HEK293 (cell line): ENCODE results near the gene DIDO1.

Experiments
- CTCF ChIA-PET: fragments of 350-600 bp; formaldehyde crosslinking; extraction: SDS; loops from one replicate; lab custom pipeline; 2021; ENCODE audit warnings: antibody characterized with exemption; lab: Yijun Ruan, JAX
- POLR2A ChIA-PET: fragments of 300-600 bp; formaldehyde crosslinking; extraction: SDS; loops from one replicate; lab custom pipeline; 2020; ENCODE audit warnings: antibody characterized with exemption, inconsistent platforms; lab: Yijun Ruan, JAX
- H3K27ac ChIP-seq: fragments of 200-500 bp; sonication (Bioruptor generic); 2 replicates; pipeline ENCODE4 v1.5.1; 2014; ENCODE audit warnings: low read depth, low read length, control low read depth, inconsistent platforms; ENCODE audit errors: extremely low read depth
- H3K36me3 ChIP-seq, 2 experiments: fragments of 200-500 bp in 1 of 2; sonication (Bioruptor generic) in 1 of 2; 1 replicate in 1 of 2; 2 replicates in 1 of 2; pipeline ENCODE4 v1.5.1; 2014 to 2017; ENCODE audit warnings: inconsistent platforms in 2 of 2, low read length in 2 of 2; ENCODE audit not compliant: control insufficient read depth in 2 of 2, insufficient read depth in 1 of 2
- H3K4me1 ChIP-seq: fragments of 200-500 bp; sonication (Bioruptor generic); 2 replicates; pipeline ENCODE4 v1.5.1; 2014; ENCODE audit warnings: mild to moderate bottlenecking, low read length, inconsistent platforms; ENCODE audit not compliant: control insufficient read depth, insufficient read depth
- H3K4me3 ChIP-seq: 2 replicates; pipeline ENCODE4 v1.5.1; 2011; ENCODE audit warnings: low read depth, mild to moderate bottlenecking, control low read depth, low read length, moderate library complexity
- H3K9me3 ChIP-seq: fragments of 200-500 bp; sonication (Bioruptor generic); 2 replicates; pipeline ENCODE4 v1.5.1; 2014; ENCODE audit warnings: low read depth, low read length, inconsistent platforms; ENCODE audit not compliant: control insufficient read depth, insufficient read depth
- ATF2 ChIP-seq: fragments of 450-650 bp; formaldehyde crosslinking; IDR thresholded peaks from 2 replicates; pipeline ENCODE4 v1.5.1; 2016; ENCODE audit warnings: missing biosample characterization, missing genetic modification characterization, low read depth
- KLF7 ChIP-seq: fragments of 450-650 bp; formaldehyde crosslinking; IDR thresholded peaks from 2 replicates; pipeline ENCODE4 v1.5.1; 2016; ENCODE audit warnings: missing biosample characterization, missing genetic modification characterization, borderline replicate concordance
- MYNN ChIP-seq: fragments of 450-650 bp; formaldehyde crosslinking; IDR thresholded peaks from 2 replicates; pipeline ENCODE4 v1.5.1; 2016; ENCODE audit warnings: missing biosample characterization, missing genetic modification characterization, borderline replicate concordance
- SCRT2 ChIP-seq: fragments of 450-650 bp; formaldehyde crosslinking; IDR thresholded peaks from 2 replicates; pipeline ENCODE4 v1.5.1; 2016; ENCODE audit warnings: missing biosample characterization, missing genetic modification characterization
- ZFP3 ChIP-seq: fragments of 450-650 bp; formaldehyde crosslinking; IDR thresholded peaks from 2 replicates; pipeline ENCODE4 v1.5.1; 2016; ENCODE audit warnings: low read depth, missing biosample characterization, missing genetic modification characterization
- ZFP37 ChIP-seq: fragments of 450-650 bp; formaldehyde crosslinking; IDR thresholded peaks from 2 replicates; pipeline ENCODE4 v1.5.1; 2016; ENCODE audit warnings: missing biosample characterization, missing genetic modification characterization
- ZNF324 ChIP-seq: fragments of 450-650 bp; formaldehyde crosslinking; IDR thresholded peaks from 2 replicates; pipeline ENCODE4 v1.5.1; 2016; ENCODE audit warnings: missing biosample characterization, missing genetic modification characterization
- ZNF362 ChIP-seq: fragments of 450-650 bp; formaldehyde crosslinking; IDR thresholded peaks from 2 replicates; pipeline ENCODE4 v1.5.1; 2016; ENCODE audit warnings: missing biosample characterization, missing genetic modification characterization
- ZNF398 ChIP-seq: fragments of 450-650 bp; formaldehyde crosslinking; IDR thresholded peaks from 2 replicates; pipeline ENCODE4 v1.5.1; 2017; ENCODE audit warnings: missing biosample characterization, missing genetic modification characterization
- ZNF426 ChIP-seq: fragments of 450-650 bp; formaldehyde crosslinking; IDR thresholded peaks from 2 replicates; pipeline ENCODE4 v1.5.1; 2017; ENCODE audit warnings: missing biosample characterization, missing genetic modification characterization, mild to moderate bottlenecking, inconsistent platforms, moderate library complexity
- ZNF501 ChIP-seq: fragments of 450-650 bp; formaldehyde crosslinking; IDR thresholded peaks from 2 replicates; pipeline ENCODE4 v1.5.1; 2016; ENCODE audit warnings: missing biosample characterization, missing genetic modification characterization
- ZNF777 ChIP-seq: fragments of 450-650 bp; formaldehyde crosslinking; IDR thresholded peaks from 2 replicates; pipeline ENCODE4 v1.5.1; 2017; ENCODE audit warnings: missing biosample characterization, missing genetic modification characterization, borderline replicate concordance
- ZSCAN4 ChIP-seq: fragments of 450-650 bp; formaldehyde crosslinking; IDR thresholded peaks from 2 replicates; pipeline ENCODE4 v1.5.1; 2017; ENCODE audit warnings: missing biosample characterization, missing genetic modification characterization

Gene DIDO1

GRCh38 chr20:62950741-62951140 lies 24.4 kb upstream of the DIDO1 start (continued):
- TF ChIP-seq ZNF398 (tag by site-specific recombination) (no peak), ZNF777 (tag by site-specific recombination) (no peak), MYNN (tag by site-specific recombination) (no peak), KLF7 (tag by site-specific recombination) (no peak), ZNF426 (tag by site-specific recombination) (no peak)

- Histone ChIP-seq H3K4me1 (no peaks in the 10 kb centered on the region), H3K27ac (no peak overlapping the region), H3K4me3 (no peak overlapping the region), H3K36me3 (peaks cover 0 to 57% of the 10 kb centered on the region in 2 experiments; a peak in 1 of 3 replicates), H3K9me3 (no peaks in the 10 kb centered on the region)
- no peak for TF ChIP-seq ZNF324 (tag by site-specific recombination)
- TF ChIP-seq ZSCAN4 (tag by site-specific recombination), result no peak
- no peak for TF ChIP-seq ZNF501 (tag by site-specific recombination)
- no peak for TF ChIP-seq ZFP3
- no peak for TF ChIP-seq ZFP37 (tag by site-specific recombination)
- ChIA-PET POLR2A (no interaction called here), CTCF (interaction anchor here (0.6 to 1.3 kb wide), 2 partner anchors 13 to 359 kb away, joined by 3 to 4 read pairs; no protein-coding TSS in a partner anchor)
Measured at GRCh38 chr20:62949962-62950361, 23.7 kb upstream of the DIDO1 start.

GRCh38 chr20:62949153-62949821 lies 23.0 kb upstream of the DIDO1 start:
- ChIA-PET CTCF (interaction anchor here (0.6 to 1.3 kb wide), 2 partner anchors 12 to 360 kb away, joined by 3 to 4 read pairs; no protein-coding TSS in a partner anchor), POLR2A (interaction anchor here (0.8 to 1.2 kb wide), 2 partner anchors 10 to 11 kb away, joined by 3 read pairs; partner anchors contain the start of gene GID8)
- H3K36me3 ChIP-seq, result peaks cover 0 to 63% of the 10 kb centered on the region in 2 experiments; a peak in 1 of 3 replicates
- H3K27ac ChIP-seq, result no peak overlapping the region
- H3K4me1 ChIP-seq, result no peaks in the 10 kb centered on the region
- TF ChIP-seq SCRT2 (tag by site-specific recombination) (0 out of 2 replicates have a peak, but pooled peaks have one; percentile 14), ATF2 (tag by site-specific recombination) (no peak), ZNF362 (tag by site-specific recombination) (no peak)
- H3K4me3 ChIP-seq, result no peak overlapping the region
- H3K9me3 ChIP-seq, result no peaks in the 10 kb centered on the region
